Placental epithelial cell (primary cell): Measurements from ENCODE around the gene NUP107. TPM values are rescaled to one million over a fixed set of nuclear protein-coding genes. Genes with fewer than 3 reads are reported as not detected.

Experiments used
- total RNA-seq: library from RNA; depleted of rRNA; stranded (reverse); fragments of >200 nt; gene quantifications from 2 replicates; pipeline ENCODE4 v1.2.3, GENCODE V29; 2012

Gene NUP107
- total RNA-seq: 33.0 and 34.2 TPM in 2 replicates

DNA sequence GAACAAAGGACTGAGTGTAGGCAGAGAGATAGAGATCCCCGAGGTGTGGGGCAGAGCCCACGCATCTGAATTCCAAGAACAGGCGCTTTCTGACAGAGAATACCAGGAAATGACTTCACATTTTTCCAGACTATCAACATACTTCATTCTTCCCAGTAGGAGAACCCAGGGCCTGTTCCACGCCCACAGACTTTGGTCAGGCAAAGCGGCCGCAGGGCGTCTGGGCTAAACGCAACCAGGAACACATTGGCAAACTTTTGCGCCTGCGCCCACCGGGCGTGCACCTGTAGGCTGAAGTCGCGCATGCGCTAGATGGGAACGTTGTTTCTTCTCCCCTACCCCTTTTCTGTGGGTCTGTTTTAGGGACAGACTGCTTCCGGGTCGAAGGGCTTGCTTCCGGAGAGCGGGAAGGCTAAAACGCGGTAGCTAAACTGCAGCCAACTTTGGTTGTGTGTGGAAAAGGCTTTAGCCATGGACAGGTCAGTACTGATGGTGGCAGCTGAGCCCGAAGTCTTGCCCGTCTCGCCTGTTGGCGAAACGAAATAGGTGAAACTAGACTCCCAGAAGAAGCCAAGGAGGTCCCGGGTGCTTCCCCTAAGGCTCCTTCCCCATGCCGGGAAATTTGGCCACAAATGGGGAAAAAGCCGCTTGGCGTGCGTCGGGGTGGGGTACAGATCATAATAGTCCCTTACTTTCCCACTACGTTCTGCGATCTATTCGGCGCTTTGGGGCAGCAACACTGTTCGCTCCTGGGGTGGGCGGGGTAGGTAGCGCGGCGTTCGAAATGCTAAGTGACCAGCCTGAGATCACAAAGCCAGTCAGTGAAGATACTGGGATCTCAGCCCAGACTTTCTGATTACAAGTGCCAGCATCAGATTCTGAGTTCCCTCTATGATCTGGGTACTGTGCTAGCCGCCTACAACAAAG is at the start of gene NUP107:
Gene NUP107 (plus strand): TSS at position 384 of the 927 bp plus-strand sequence. CDS start 88 bp downstream, at position 472.

DNA sequence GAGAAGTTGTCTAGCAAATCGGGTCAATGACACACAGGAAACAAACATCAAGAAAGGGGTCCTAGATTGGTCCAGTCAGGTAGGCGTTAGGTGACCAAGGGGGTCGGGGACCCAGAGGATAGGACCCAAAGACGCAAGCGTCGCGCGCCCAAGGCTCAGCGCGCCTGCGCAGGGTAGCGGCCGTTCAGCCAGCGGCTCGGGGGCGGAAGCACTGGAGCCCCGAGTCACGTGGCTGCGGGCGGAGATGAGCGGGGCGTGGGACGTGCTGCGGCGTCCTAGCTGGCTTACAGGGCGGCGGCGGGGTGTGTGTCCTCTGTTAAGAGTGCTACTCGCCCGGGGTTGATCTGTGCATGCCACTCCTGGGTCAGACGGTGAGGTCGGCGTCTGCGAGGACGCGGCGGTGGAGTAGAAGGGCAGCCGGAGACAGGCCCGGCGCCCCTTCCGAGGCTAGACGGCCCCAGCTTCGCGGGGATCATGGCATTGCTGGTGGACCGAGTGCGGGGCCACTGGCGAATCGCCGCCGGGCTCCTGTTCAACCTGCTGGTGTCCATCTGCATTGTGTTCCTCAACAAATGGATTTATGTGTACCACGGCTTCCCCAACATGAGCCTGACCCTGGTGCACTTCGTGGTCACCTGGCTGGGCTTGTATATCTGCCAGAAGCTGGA is 59.3 kb downstream of the NUP107 start, which contains the start of gene SLC35E3:
Gene SLC35E3 (plus strand): TSS at position 273 of the 668 bp plus-strand sequence. CDS start 202 bp downstream, at position 475.

Other genes with a start within 250 kb of the NUP107 start
- 54.6 and 107 TPM in 2 replicates for gene RAP1B, start 76.1 kb upstream of the NUP107 start, total RNA-seq
- 3.1 and 4.7 TPM in 2 replicates for gene SLC35E3, start 59.2 kb downstream of the NUP107 start, total RNA-seq
- 89.9 and 270 TPM in 2 replicates for gene MDM2, start 121.2 kb downstream of the NUP107 start, total RNA-seq
- 0.98 and 4.3 TPM in 2 replicates for gene CPM, start 246.2 kb downstream of the NUP107 start, total RNA-seq